Subcutaneous abdominal adipose tissue (tissue), 5 donors: ENCODE results near the gene DPEP3.
A peak's percentile ranks its signal among the peaks of the same experiment; 100 is the strongest.

Experiments
- H3K27ac ChIP-seq: one replicate; pipeline ENCODE4 v1.7.0; 2013; ENCODE audit warnings: low read depth, mild to moderate bottlenecking, inconsistent platforms, low read length, moderate library complexity
- H3K27me3 ChIP-seq, 5 donors: one replicate each; pipeline ENCODE4 v1.7.0; 2013; ENCODE audit warnings: low read length in 5 of 5, inconsistent platforms in 1 of 5; ENCODE audit not compliant: control insufficient read depth in 5 of 5, insufficient read depth in 4 of 5
- H3K36me3 ChIP-seq, 5 donors: one replicate each; pipeline ENCODE4 v1.7.0; 2013; ENCODE audit warnings: low read length in 5 of 5; ENCODE audit not compliant: control insufficient read depth in 5 of 5, insufficient read depth in 5 of 5
- H3K4me1 ChIP-seq, 5 donors: one replicate each; pipeline ENCODE4 v1.7.0; 2013; ENCODE audit warnings: low read length in 5 of 5, mild to moderate bottlenecking in 3 of 5, moderate library complexity in 1 of 5; ENCODE audit not compliant: control insufficient read depth in 5 of 5, insufficient read depth in 5 of 5
- H3K4me3 ChIP-seq, 5 donors: one replicate each; pipeline ENCODE4 v1.7.0; 2013; ENCODE audit warnings: low read length in 5 of 5, low read depth in 1 of 5
- H3K9ac ChIP-seq, 5 donors: one replicate each; pipeline ENCODE4 v1.7.0; 2013; ENCODE audit warnings: low read length in 5 of 5, mild to moderate bottlenecking in 4 of 5, moderate library complexity in 3 of 5
- H3K9me3 ChIP-seq, 5 donors: one replicate each; pipeline ENCODE4 v1.7.0; 2013; ENCODE audit warnings: low read length in 5 of 5; ENCODE audit not compliant: control insufficient read depth in 5 of 5
- donor health status: healthy.
- donor health status: healthy.
- donor health status: healthy.
- donor health status: healthy.
- donor health status: healthy.

The DPEP3 gene

DNA sequence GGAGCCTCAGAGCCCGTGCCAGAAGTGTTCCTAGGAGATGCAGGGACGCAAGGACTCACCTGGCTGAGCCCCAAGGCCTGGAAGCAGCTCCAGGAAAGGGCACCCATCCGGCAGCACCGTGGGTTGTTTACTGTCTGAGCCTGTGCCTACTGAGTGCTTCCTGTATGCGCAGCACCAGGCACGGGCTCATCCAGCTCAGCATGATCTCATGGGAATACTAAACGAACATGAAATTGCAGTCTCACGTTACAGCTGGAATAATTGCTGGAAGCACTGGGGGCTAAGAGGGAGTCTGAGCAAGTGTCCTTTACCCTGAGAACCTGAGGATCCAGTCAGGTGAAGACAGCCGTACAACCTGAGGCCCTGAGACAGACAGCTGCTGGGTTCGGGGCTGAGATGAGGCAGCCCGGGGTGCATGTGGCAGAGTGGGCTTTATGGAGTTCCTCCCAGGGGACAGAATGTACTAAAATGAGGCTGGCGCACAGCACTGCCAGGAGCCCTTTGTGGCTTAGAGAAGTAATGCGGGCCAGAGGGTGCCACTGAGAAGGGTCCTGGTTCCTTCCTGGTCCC lies 54.0 kb downstream of the DPEP3 start:
- H3K27ac ChIP-seq = no peak overlapping the region
- H3K9me3 ChIP-seq = no peaks in the 10 kb centered on the region
- peak overlapping the region in 1 of 5 donors; percentile 8 for H3K4me3 ChIP-seq
- H3K4me1 ChIP-seq = peaks cover 7 to 25% (median 23%) of the 10 kb centered on the region in 5 donors
- no peaks in the 10 kb centered on the region for H3K27me3 ChIP-seq
- H3K36me3 ChIP-seq = peaks cover 0 to 63% (median 36%) of the 10 kb centered on the region in 5 donors
- peak overlapping the region in 3 of 5 donors; percentile 22 to 53 (median 33) for H3K9ac ChIP-seq
